ENCODE measurements around the gene PPP2R5E.
"Not testable (repeated sequence)": the region's sequence is repeated elsewhere in the genome, so short reads cannot be mapped to it uniquely, and the experiment has no call there.

Gene PPP2R5E

GRCh38 chr14:63375769-63376168 lies 167.4 kb downstream of the PPP2R5E start:
- Histone ChIP-seq H3K4me1 (ENCODE audit: insufficient read depth, insufficient read length) (no peaks in the 10 kb centered on the region), H3K27me3 (ENCODE audit: insufficient read depth, insufficient read length) (no peaks in the 10 kb centered on the region), H3K36me3 (ENCODE audit: insufficient read depth, insufficient read length, low read length) (peaks cover 4% of the 10 kb centered on the region), H3K9me3 (ENCODE audit: insufficient read depth, low read length) (no peaks in the 10 kb centered on the region), H3K9ac (ENCODE audit: insufficient read length, low read depth) (no peak overlapping the region), H3K4me3 (ENCODE audit: insufficient read length, low read depth) (no peak overlapping the region)
- DNase-seq (ENCODE audit: low read depth, low spot score), result no peak
- TF ChIP-seq SUZ12 (IDR thresholded peaks at IDR 0.05; ENCODE audit: extremely low read depth, insufficient read depth, insufficient read length), result no peak
- TF ChIP-seq ZNF274 (IDR thresholded peaks at IDR 0.05; ENCODE audit: low read depth, low read length), result no peak
- no peak for TF ChIP-seq YY1 (IDR thresholded peaks at IDR 0.05; ENCODE audit: insufficient read depth, insufficient read length)

- not testable (repeated sequence) for H3K9ac ChIP-seq (ENCODE audit: insufficient read length, low read depth); H3K36me3 ChIP-seq (ENCODE audit: insufficient read depth, insufficient read length, low read length); H3K4me3 ChIP-seq (ENCODE audit: insufficient read length, low read depth); H3K9me3 ChIP-seq (ENCODE audit: insufficient read depth, low read length); H3K27me3 ChIP-seq (ENCODE audit: insufficient read depth, insufficient read length); DNase-seq (ENCODE audit: low read depth, low spot score); H3K4me1 ChIP-seq (ENCODE audit: insufficient read depth, insufficient read length)
Measured at GRCh38 chr14:63371613-63372012, 171.6 kb downstream of the PPP2R5E start.

GRCh38 chr14:63371033-63371432 lies 172.1 kb downstream of the PPP2R5E start:
- Histone ChIP-seq H3K9ac (ENCODE audit: insufficient read length, low read depth) (no peak overlapping the region), H3K4me1 (ENCODE audit: insufficient read depth, insufficient read length) (no peaks in the 10 kb centered on the region), H3K27me3 (ENCODE audit: insufficient read depth, insufficient read length) (no peaks in the 10 kb centered on the region), H3K36me3 (ENCODE audit: insufficient read depth, insufficient read length, low read length) (peaks cover 2% of the 10 kb centered on the region), H3K4me3 (ENCODE audit: insufficient read length, low read depth) (no peak overlapping the region), H3K9me3 (ENCODE audit: insufficient read depth, low read length) (no peaks in the 10 kb centered on the region)
- no peak for DNase-seq (ENCODE audit: low read depth, low spot score)
- TF ChIP-seq SUZ12 (IDR thresholded peaks at IDR 0.05; ENCODE audit: extremely low read depth, insufficient read depth, insufficient read length) (no peak), YY1 (IDR thresholded peaks at IDR 0.05; ENCODE audit: insufficient read depth, insufficient read length) (no peak)

- TF ChIP-seq SUZ12 (IDR thresholded peaks at IDR 0.05; ENCODE audit: extremely low read depth, insufficient read depth, insufficient read length) (no peak), ZNF274 (IDR thresholded peaks at IDR 0.05; ENCODE audit: low read depth, low read length) (no peak), YY1 (IDR thresholded peaks at IDR 0.05; ENCODE audit: insufficient read depth, insufficient read length) (no peak)
- H3K9me3 ChIP-seq (ENCODE audit: insufficient read depth, low read length), result no peaks in the 10 kb centered on the region
Measured at GRCh38 chr14:63367742-63368364, 175.3 kb downstream of the PPP2R5E start.

GRCh38 chr14:63362389-63362819 lies 180.8 kb downstream of the PPP2R5E start:
- Histone ChIP-seq H3K4me1 (ENCODE audit: insufficient read depth, insufficient read length) (no peaks in the 10 kb centered on the region), H3K4me3 (ENCODE audit: insufficient read length, low read depth) (no peak overlapping the region), H3K36me3 (ENCODE audit: insufficient read depth, insufficient read length, low read length) (no peaks in the 10 kb centered on the region), H3K27me3 (ENCODE audit: insufficient read depth, insufficient read length) (no peaks in the 10 kb centered on the region), H3K9me3 (ENCODE audit: insufficient read depth, low read length) (no peaks in the 10 kb centered on the region), H3K9ac (ENCODE audit: insufficient read length, low read depth) (no peak overlapping the region)
- TF ChIP-seq SUZ12 (IDR thresholded peaks at IDR 0.05; ENCODE audit: extremely low read depth, insufficient read depth, insufficient read length), result no peak
- no peak for TF ChIP-seq YY1 (IDR thresholded peaks at IDR 0.05; ENCODE audit: insufficient read depth, insufficient read length)
- TF ChIP-seq ZNF274 (IDR thresholded peaks at IDR 0.05; ENCODE audit: low read depth, low read length), result no peak
- no peak for DNase-seq (ENCODE audit: low read depth, low spot score)

More at GRCh38 chr14:63367742-63368364, 175.3 kb downstream of the PPP2R5E start:
- H3K27me3 ChIP-seq (ENCODE audit: insufficient read depth, insufficient read length), result no peaks in the 10 kb centered on the region
- no peak overlapping the region for H3K4me3 ChIP-seq (ENCODE audit: insufficient read length, low read depth)
- H3K4me1 ChIP-seq (ENCODE audit: insufficient read depth, insufficient read length), result no peaks in the 10 kb centered on the region
- no peak overlapping the region for H3K9ac ChIP-seq (ENCODE audit: insufficient read length, low read depth)
- no peak for DNase-seq (ENCODE audit: low read depth, low spot score)
- H3K36me3 ChIP-seq (ENCODE audit: insufficient read depth, insufficient read length, low read length), result no peaks in the 10 kb centered on the region

GRCh38 chr14:63361790-63362189 lies 181.4 kb downstream of the PPP2R5E start:
- no peak for DNase-seq (ENCODE audit: low read depth, low spot score)
- Histone ChIP-seq H3K9me3 (ENCODE audit: insufficient read depth, low read length) (no peaks in the 10 kb centered on the region), H3K27me3 (ENCODE audit: insufficient read depth, insufficient read length) (no peaks in the 10 kb centered on the region), H3K4me3 (ENCODE audit: insufficient read length, low read depth) (no peak overlapping the region), H3K4me1 (ENCODE audit: insufficient read depth, insufficient read length) (no peaks in the 10 kb centered on the region), H3K9ac (ENCODE audit: insufficient read length, low read depth) (no peak overlapping the region), H3K36me3 (ENCODE audit: insufficient read depth, insufficient read length, low read length) (no peaks in the 10 kb centered on the region)
- TF ChIP-seq SUZ12 (IDR thresholded peaks at IDR 0.05; ENCODE audit: extremely low read depth, insufficient read depth, insufficient read length) (no peak), YY1 (IDR thresholded peaks at IDR 0.05; ENCODE audit: insufficient read depth, insufficient read length) (no peak), ZNF274 (IDR thresholded peaks at IDR 0.05; ENCODE audit: low read depth, low read length) (no peak)

- no peak for TF ChIP-seq ZNF274 (IDR thresholded peaks at IDR 0.05; ENCODE audit: low read depth, low read length)
- Histone ChIP-seq H3K4me1 (ENCODE audit: insufficient read depth, insufficient read length) (no peaks in the 10 kb centered on the region), H3K4me3 (ENCODE audit: insufficient read length, low read depth) (no peak overlapping the region), H3K27me3 (ENCODE audit: insufficient read depth, insufficient read length) (no peaks in the 10 kb centered on the region), H3K9me3 (ENCODE audit: insufficient read depth, low read length) (no peaks in the 10 kb centered on the region), H3K36me3 (ENCODE audit: insufficient read depth, insufficient read length, low read length) (no peaks in the 10 kb centered on the region), H3K9ac (ENCODE audit: insufficient read length, low read depth) (no peak overlapping the region)
- no peak for DNase-seq (ENCODE audit: low read depth, low spot score)
Measured at GRCh38 chr14:63357841-63358240, 185.3 kb downstream of the PPP2R5E start.

- Histone ChIP-seq H3K9ac (ENCODE audit: insufficient read length, low read depth) (no peak overlapping the region), H3K4me1 (ENCODE audit: insufficient read depth, insufficient read length) (no peaks in the 10 kb centered on the region), H3K4me3 (ENCODE audit: insufficient read length, low read depth) (no peak overlapping the region), H3K9me3 (ENCODE audit: insufficient read depth, low read length) (no peaks in the 10 kb centered on the region), H3K27me3 (ENCODE audit: insufficient read depth, insufficient read length) (no peaks in the 10 kb centered on the region), H3K36me3 (ENCODE audit: insufficient read depth, insufficient read length, low read length) (no peaks in the 10 kb centered on the region)
- DNase-seq (ENCODE audit: low read depth, low spot score), result no peak
- TF ChIP-seq YY1 (IDR thresholded peaks at IDR 0.05; ENCODE audit: insufficient read depth, insufficient read length) (no peak), SUZ12 (IDR thresholded peaks at IDR 0.05; ENCODE audit: extremely low read depth, insufficient read depth, insufficient read length) (no peak), ZNF274 (IDR thresholded peaks at IDR 0.05; ENCODE audit: low read depth, low read length) (no peak)
Measured at GRCh38 chr14:63345826-63346225, 197.4 kb downstream of the PPP2R5E start.
